Keratinocyte (primary cell): ENCODE results near the gene TENT4B.

Source experiments
- CTCF ChIP-seq, 3 experiments: IDR thresholded peaks in 1 of 3; conservative IDR thresholded peaks in 1 of 3; optimal IDR thresholded peaks in 1 of 3; 2 replicates in 2 of 3; 3 replicates in 1 of 3; pipeline versions ENCODE3 to v1.5.1; 2011; ENCODE audit warnings: low read length in 3 of 3, mild to moderate bottlenecking in 3 of 3, moderate library complexity in 2 of 3, control low read depth in 1 of 3, inconsistent platforms in 1 of 3; ENCODE audit not compliant: insufficient read depth in 2 of 3; ENCODE audit errors: extremely low read depth in 1 of 3
- EZH2 ChIP-seq: IDR thresholded peaks from one replicate; pipeline ENCODE4 v1.6.1; 2012; ENCODE audit warnings: inconsistent platforms, mild to moderate bottlenecking, low read length, moderate library complexity

GRCh38 chr16:50185005-50185505 is 31.9 kb downstream of the TENT4B start:
- TF ChIP-seq CTCF (optimal IDR thresholded peaks at IDR 0.05 in 1 of 3, IDR thresholded peaks at IDR 0.05 in 1 of 3, conservative IDR thresholded peaks at IDR 0.05 in 1 of 3; ENCODE audit: extremely low read depth in 1 of 3, insufficient read depth in 2 of 3, low read length in 3 of 3) (no peak), EZH2 (no peak)
